Ovary (tissue), 9 donors: ENCODE data around the gene ATP13A4. TPM values are rescaled to one million over a fixed set of nuclear protein-coding genes. Genes with fewer than 3 reads are reported as not detected.

ENCODE experiments used
- DNase-seq, 5 donors: peaks; one replicate each; pipeline ENCODE4 v3.0.0-alpha.2; 2019 to 2020
- H3K27ac ChIP-seq, 2 donors: fragments of 200-600 bp; one replicate each; pipeline versions ENCODE4 v1.5.1 to v1.8.0; 2019 to 2022
- H3K27me3 ChIP-seq: fragments of 200-600 bp; one replicate; pipeline ENCODE4 v1.8.0; 2022
- H3K36me3 ChIP-seq: fragments of 200-600 bp; sonication (generic); one replicate; pipeline ENCODE4 v1.5.1; 2019
- H3K4me1 ChIP-seq: one replicate; pipeline ENCODE4 v1.8.1; 2013; ENCODE audit warnings: mild to moderate bottlenecking, moderate library complexity; ENCODE audit not compliant: insufficient read depth
- H3K4me3 ChIP-seq: fragments of 200-600 bp; sonication (generic); one replicate; pipeline ENCODE4 v1.5.1; 2017
- H3K9me3 ChIP-seq, 2 donors: fragments of 200-600 bp in 1 of 2; sonication (generic) in 1 of 2; one replicate each; pipeline versions ENCODE4 v1.5.1 to v1.8.1; 2013 to 2019; ENCODE audit warnings: mild to moderate bottlenecking in 1 of 2, moderate library complexity in 1 of 2
- CTCF ChIP-seq, 3 donors: fragments of 450-650 bp in 2 of 3; fragments of 200-600 bp in 1 of 3; IDR thresholded peaks; one replicate each; pipeline versions ENCODE4 v1.5.1 to v1.8.0; 2016 to 2022; ENCODE audit warnings: antibody characterized with exemption in 3 of 3, mild to moderate bottlenecking in 1 of 3
- EP300 ChIP-seq: sonication (generic); formaldehyde crosslinking; IDR thresholded peaks from one replicate; pipeline ENCODE4 v1.6.1; 2017; ENCODE audit warnings: antibody characterized with exemption
- POLR2A ChIP-seq: fragments of 450-650 bp; IDR thresholded peaks from one replicate; pipeline ENCODE4 v1.6.1; 2017; ENCODE audit warnings: antibody characterized with exemption, mild to moderate bottlenecking, moderate library complexity
- WGBS, 3 donors: extraction: QIAGEN DNeasy Blood & Tissue Kit in 1 of 3; methylation state at CpG; one replicate each; pipeline versions ENCODE4 v1.1.5 to v1.1.7; 2013 to 2017; 5-methylcytosine and 5-hydroxymethylcytosine counted together
- intact Hi-C, 4 donors: fragments of 100-400 bp; cut with DNase I; formaldehyde crosslinking; loops; one replicate each; pipeline versions ENCODE4 v1.11.0 to v1.15.1; 2022 to 2023
- polyA plus RNA-seq, 2 donors: library from polyadenylated mRNA; stranded (reverse); fragments of 200-250 nt in 1 of 2; fragments of 350-450 nt in 1 of 2; fragmentation: Illumina TruSeq in 1 of 2; extraction: RNeasy Lipid Tissue Mini Kit (QIAGEN cat#74804) in 1 of 2; gene quantifications; one replicate each; pipeline ENCODE4 v1.2.3, GENCODE V29; 2013 to 2014
- total RNA-seq, 7 donors: library from RNA; depleted of rRNA in 2 of 7; stranded (reverse); fragments of >200 nt in 2 of 7; fragmentation: NEBNext Ultra II Directional in 3 of 7; extraction: Animal tissue kit (Norgen Biotek cat#: 25700) in 3 of 7; gene quantifications; one replicate each; pipeline versions ENCODE4 v1.1.0 to v1.2.4, GENCODE V29; 2016 to 2023
- donor health status: DM: no; HTN: no; CAD: no; lungs with moderate emphysema.
- donor health status: DM: no; HTN: no; CAD: no.
- donor health status: Bipolar disorder and iron deficiency.
- donor health status: DM: yes; HTN: yes; CAD: no.
- donor health status: DM: no; HTN: no; CAD: no.
- donor health status: DM: yes; HTN: yes; CAD: no.

Gene ATP13A4
- total and polyA plus RNA-seq, 9 donors = 0.27 to 17.5 (median 0.51) TPM

DNA sequence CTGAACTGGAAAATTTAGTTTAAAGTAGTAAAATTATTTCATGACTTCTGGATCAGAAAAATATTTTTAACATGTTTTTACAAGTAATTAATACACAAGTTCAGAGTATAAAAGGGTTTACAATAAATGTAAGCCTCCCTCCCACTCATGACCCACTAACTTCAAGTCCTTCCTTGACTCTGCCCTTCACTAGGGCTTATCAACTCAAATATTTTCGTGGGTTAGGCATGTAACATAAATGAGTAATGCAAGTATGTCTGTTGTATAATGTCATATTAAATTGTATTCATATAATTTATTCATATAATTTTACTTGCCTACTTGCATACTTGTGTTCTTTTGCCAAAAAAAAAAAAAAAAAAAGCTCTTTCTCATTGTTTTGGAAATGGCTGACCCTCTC is 34.9 kb upstream of the ATP13A4 start:
- Histone ChIP-seq H3K4me3 (no peak overlapping the region), H3K4me1 (peaks cover 8% of the 10 kb centered on the region), H3K27ac (no peak overlapping the region), H3K36me3 (no peaks in the 10 kb centered on the region), H3K27me3 (no peaks in the 10 kb centered on the region), H3K9me3 (no peaks in the 10 kb centered on the region)
- no peak for TF ChIP-seq EP300
- no peak for TF ChIP-seq CTCF (IDR thresholded peaks at IDR 0.05)
- no peak for TF ChIP-seq POLR2A
- no peak for DNase-seq
- intact Hi-C loops = no loop called here
- WGBS, 3 donors = 21 to 31% (median 21%) methylated on average over 1 of the region's 1 CpG

DNA sequence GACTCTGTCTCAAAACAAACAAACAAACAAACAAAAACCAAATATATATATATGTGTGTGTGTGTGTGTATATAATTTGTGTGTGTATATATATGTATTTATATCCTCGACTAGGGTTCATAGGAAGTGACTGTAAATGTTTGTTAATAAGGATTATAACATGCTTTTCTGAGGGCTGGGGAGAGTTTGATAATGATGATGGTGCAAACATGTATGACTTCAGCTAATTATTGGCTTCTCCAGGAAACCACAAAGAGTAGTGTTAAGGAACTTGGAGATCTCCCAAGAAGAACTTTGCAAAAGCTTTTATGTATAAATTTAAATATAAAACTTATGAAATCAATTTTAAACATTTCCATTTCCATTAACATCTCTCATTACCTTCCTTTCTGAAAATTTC is 34.4 kb upstream of the ATP13A4 start:
- H3K27me3 ChIP-seq = no peaks in the 10 kb centered on the region
- peaks cover 5% of the 10 kb centered on the region for H3K4me1 ChIP-seq
- no peaks in the 10 kb centered on the region for H3K36me3 ChIP-seq
- no peaks in the 10 kb centered on the region for H3K9me3 ChIP-seq
- no peak overlapping the region for H3K4me3 ChIP-seq
- WGBS, 3 donors = 45 to 66% (median 54%) methylated on average over 1 of the region's 1 CpG
- H3K27ac ChIP-seq = no peak overlapping the region
- intact Hi-C loops = no loop called here
- DNase-seq = no peak
- TF ChIP-seq POLR2A = no peak
- no peak for TF ChIP-seq EP300
- TF ChIP-seq CTCF (IDR thresholded peaks at IDR 0.05) = no peak

- no peak overlapping the region for H3K27ac ChIP-seq
- H3K36me3 ChIP-seq = no peaks in the 10 kb centered on the region
- no peaks in the 10 kb centered on the region for H3K9me3 ChIP-seq
- H3K4me1 ChIP-seq = no peaks in the 10 kb centered on the region
- TF ChIP-seq POLR2A (no peak), EP300 (no peak), CTCF (IDR thresholded peaks at IDR 0.05) (no peak)
- H3K4me3 ChIP-seq = no peak overlapping the region
- DNase-seq = no peak
- intact Hi-C loops = no loop called here
- H3K27me3 ChIP-seq = no peaks in the 10 kb centered on the region
Observed at GRCh38 chr3:193586526-193586925, 31.8 kb upstream of the ATP13A4 start.

- TF ChIP-seq POLR2A (no peak), CTCF (IDR thresholded peaks at IDR 0.05) (no peak), EP300 (no peak)
- Histone ChIP-seq H3K27me3 (no peaks in the 10 kb centered on the region), H3K36me3 (no peaks in the 10 kb centered on the region), H3K4me1 (no peaks in the 10 kb centered on the region), H3K27ac (no peak overlapping the region), H3K9me3 (no peaks in the 10 kb centered on the region), H3K4me3 (no peak overlapping the region)
- intact Hi-C loops = no loop called here
- DNase-seq = no peak
- 83 to 87% (median 85%) methylated on average over 9 of the region's 9 CpGs for WGBS, 3 donors
Observed at GRCh38 chr3:193585530-193585929, 30.8 kb upstream of the ATP13A4 start.
